Stimulated activated CD4-positive, alpha-beta T cell treated with anti-CD3 and anti-CD28 coated beads, TNF-alpha, amount 100 ng/mL, for 24 hours (primary cell): ENCODE data around the gene CYP3A7.
"Not testable (repeated sequence)": the region's sequence is repeated elsewhere in the genome, so short reads cannot be mapped to it uniquely, and the experiment has no call there.

Experiments used
- DNase-seq, 3 experiments: peaks; one replicate each; pipeline ENCODE4 v3.0.0-alpha.2; 2020; ENCODE audit warnings: low read depth in 3 of 3

Gene CYP3A7

DNA sequence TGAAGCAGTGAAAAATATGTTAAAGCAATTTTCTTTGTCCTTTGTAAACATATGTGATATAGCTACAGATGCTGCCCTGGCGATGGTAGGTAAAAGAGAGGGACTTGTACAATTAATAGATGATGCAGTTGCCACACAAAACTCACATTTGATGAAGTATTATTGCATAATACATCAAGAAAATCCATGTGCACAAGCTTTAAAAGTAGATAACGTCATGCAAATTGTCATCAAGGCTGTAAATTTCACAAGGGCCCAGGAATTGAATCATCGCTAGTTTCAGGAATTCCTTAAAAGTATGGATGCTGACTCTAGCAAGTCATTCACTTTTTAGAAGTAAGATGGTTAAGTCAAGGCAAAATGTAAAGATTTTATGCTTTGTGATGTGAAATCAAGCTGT is 65.2 kb downstream of the CYP3A7 start:
- no peak for DNase-seq

DNA sequence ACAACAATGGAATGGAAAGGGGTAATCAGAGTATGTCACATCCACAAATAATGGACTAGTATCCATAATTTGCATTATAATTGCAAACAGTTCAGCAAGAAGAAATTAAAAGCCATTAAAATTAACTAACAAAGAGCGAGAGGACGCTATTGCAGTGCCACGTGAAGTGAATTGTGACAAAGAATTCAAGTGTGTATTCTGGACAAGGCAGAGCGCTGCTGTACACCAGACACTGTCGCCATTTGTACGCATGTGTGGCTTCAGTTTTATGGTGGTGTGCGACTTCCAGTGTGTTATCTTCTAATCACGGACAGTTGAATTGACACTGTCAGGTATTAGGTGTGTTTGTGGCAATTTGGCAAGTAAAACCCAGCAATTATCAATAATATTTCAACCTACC is 66.5 kb downstream of the CYP3A7 start:
- DNase-seq = no peak

DNA sequence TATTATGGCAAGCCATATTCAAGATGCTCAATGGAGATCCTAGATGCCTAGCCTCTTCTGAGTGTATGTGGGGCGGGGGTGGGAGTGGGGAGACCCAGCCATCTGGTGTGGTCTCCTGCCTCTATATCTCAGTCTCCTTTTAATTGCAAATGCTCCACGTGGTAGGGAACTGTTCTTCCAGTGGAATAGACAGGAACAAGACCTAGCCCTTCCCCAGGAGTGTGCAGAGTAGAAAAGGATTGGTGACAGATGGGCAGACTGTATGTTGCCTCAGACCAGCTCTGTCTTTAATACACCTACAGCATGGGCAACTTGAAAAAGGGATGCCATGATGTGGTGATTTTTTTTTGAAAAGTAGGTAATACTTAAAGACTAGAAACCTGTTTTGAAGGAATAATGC is 67.8 kb downstream of the CYP3A7 start:
- no peak for DNase-seq

DNA sequence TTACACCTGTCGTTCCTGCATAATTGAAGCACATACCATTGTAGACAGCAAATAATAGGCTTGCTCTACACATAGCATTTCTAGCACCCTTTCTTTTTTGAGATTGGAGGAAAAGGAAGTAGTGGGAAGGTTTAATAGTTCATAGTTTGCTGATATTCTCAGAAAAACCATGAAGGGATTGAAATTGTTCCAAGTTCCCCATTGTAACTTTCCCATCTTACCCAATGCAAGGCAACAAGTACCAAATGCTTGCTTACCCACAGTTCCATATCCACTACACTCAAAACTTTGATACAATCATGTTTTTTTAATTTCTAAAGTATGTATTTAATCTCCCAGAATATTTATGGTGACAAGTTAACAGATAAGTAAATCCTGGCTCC is 69.0 kb downstream of the CYP3A7 start:
- DNase-seq = no peak

DNA sequence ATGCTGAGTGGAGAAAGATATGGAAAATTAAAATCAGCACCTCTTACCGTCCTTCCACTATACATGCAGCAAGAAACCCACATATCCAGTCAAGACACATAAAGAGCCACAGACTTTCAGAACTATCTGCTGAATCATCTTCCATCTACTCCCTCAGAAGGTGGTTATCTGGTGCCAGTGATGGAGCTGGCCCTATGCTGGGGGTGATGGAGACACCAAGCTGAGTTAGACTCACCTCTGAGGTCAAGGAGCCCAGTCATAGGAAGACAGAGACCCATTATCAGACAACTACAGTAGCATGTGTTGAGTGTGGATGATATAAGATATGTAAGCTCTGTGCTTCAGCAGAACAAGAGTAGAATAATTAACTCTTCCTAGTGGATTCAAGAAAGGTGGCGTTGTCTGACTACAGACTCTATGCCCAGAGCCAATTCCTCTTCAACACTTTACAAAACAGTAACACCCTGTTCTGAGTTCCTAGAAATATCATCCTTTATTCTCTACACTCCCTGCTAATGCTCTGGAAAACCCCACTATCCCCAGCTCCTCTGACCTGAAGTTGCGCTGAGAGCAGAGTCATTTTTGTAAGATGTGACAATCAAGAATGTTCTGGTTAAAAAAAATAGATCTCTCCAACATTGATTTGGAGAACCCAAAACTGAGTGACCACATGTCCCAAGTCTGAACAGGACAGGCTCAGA is 69.5 kb downstream of the CYP3A7 start:
- DNase-seq = no peak

DNA sequence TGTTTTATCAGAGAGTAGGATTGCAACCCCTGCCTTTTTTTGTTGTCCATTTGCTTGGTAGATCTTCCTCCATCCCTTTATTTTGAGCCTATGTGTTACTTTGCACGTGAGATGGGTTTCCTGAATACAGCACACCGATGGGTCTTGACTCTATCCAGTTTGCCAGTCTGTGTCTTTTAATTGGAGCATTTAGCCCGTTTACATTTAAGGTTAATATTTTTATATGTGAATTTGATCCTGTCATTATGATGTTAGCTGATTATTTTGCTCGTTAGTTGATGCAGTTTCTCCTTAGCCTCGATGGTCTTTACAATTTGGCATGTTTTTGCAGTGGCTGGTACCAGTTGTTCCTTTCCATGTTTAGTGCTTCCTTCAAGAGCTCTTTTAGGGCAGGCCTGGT is 77.1 kb downstream of the CYP3A7 start:
- not testable (repeated sequence) for DNase-seq
